HCT116 (cell line): ENCODE data around the gene P2RX1. TPM values are rescaled to one million over a fixed set of nuclear protein-coding genes. Genes with fewer than 3 reads are reported as not detected.

Experiments used
- ATAC-seq: fragments of 200-7000 bp; cut with Tn5 transposase; 2 replicates; pipeline ENCODE4 v1.9.1; 2020; ENCODE audit warnings: mild to moderate bottlenecking, moderate library complexity
- BruUV-seq: library from RNA; stranded (reverse); fragments of 400-500 nt; replicated peaks from 2 replicates; lab custom pipeline; 2021; lab: Mats Ljungman, UMichigan
- CTCF ChIA-PET: fragments of 300-600 bp; sonication (Branson Sonifier 250); formaldehyde crosslinking; loops from one replicate; lab custom pipeline; 2021; ENCODE audit warnings: antibody characterized with exemption; lab: Charles Lee
- POLR2A ChIA-PET: fragments of 300-600, 350-600 bp; sonication (Branson Sonifier 250); formaldehyde crosslinking; loops from one replicate; lab custom pipeline; 2021; ENCODE audit warnings: antibody characterized with exemption; lab: Charles Lee
- RAD21 ChIA-PET, 2 experiments: fragments of 300-600 bp; sonication (Branson Sonifier 250); formaldehyde crosslinking; loops; one replicate each; lab custom pipeline; 2023; ENCODE audit warnings: low total read pairs in 2 of 2; ENCODE audit not compliant: uncharacterized antibody in 2 of 2, unreplicated experiment in 2 of 2, low non-redundant PET in 1 of 2; lab: Charles Lee
- DNase-seq: peaks from one replicate; pipeline ENCODE4 v3.0.0-alpha.2; 2010; ENCODE audit warnings: low read depth, low spot score
- H2AFZ ChIP-seq: fragments of 200-600 bp; shearing (Covaris generic), sonication (generic); 2 replicates; pipeline ENCODE4 v1.6.1; 2017; ENCODE audit warnings: low read depth, mixed run types, mixed read lengths, antibody characterized with exemption, low read length; ENCODE audit not compliant: poor library complexity, severe bottlenecking
- H3K27ac ChIP-seq: 2 replicates; pipeline ENCODE4 v1.5.1; 2012; ENCODE audit warnings: low read depth, low read length
- H3K27me3 ChIP-seq: fragments of 200-600 bp; sonication (generic); 2 replicates; pipeline ENCODE4 v1.6.1; 2016; ENCODE audit warnings: mixed run types, low read length, mixed read lengths; ENCODE audit not compliant: insufficient read depth
- H3K36me3 ChIP-seq, 2 experiments: fragments of 200-500 bp in 1 of 2; fragments of 200-600 bp in 1 of 2; sonication (Bioruptor generic) in 1 of 2; sonication (generic) in 1 of 2; 2 replicates each; pipeline versions ENCODE4 v1.5.1 to v1.6.1; 2014 to 2016; ENCODE audit warnings: low read length in 2 of 2, inconsistent platforms in 1 of 2, mixed read lengths in 1 of 2, mixed run types in 1 of 2; ENCODE audit not compliant: insufficient read depth in 2 of 2, control insufficient read depth in 1 of 2
- H3K4me1 ChIP-seq, 2 experiments: fragments of 200-600 bp in 1 of 2; sonication (generic) in 1 of 2; 2 replicates each; pipeline versions ENCODE4 v1.5.1 to v1.6.1; 2012 to 2017; ENCODE audit warnings: low read length in 2 of 2, inconsistent platforms in 1 of 2, mild to moderate bottlenecking in 1 of 2, mixed read lengths in 1 of 2, mixed run types in 1 of 2, moderate library complexity in 1 of 2; ENCODE audit not compliant: insufficient read depth in 2 of 2, control insufficient read depth in 1 of 2
- H3K4me2 ChIP-seq: fragments of 200-600 bp; sonication (generic); 2 replicates; pipeline ENCODE4 v1.6.1; 2017; ENCODE audit warnings: mixed run types, low read length, mixed read lengths
- H3K4me3 ChIP-seq, 2 experiments: fragments of 200-600 bp in 1 of 2; sonication (generic) in 1 of 2; replicated peaks in 1 of 2; 2 replicates each; pipeline ENCODE4 v1.5.1; 2011 to 2016; ENCODE audit warnings: low read length in 2 of 2, control low read depth in 1 of 2, low read depth in 1 of 2, mild to moderate bottlenecking in 1 of 2, mixed read lengths in 1 of 2, mixed run types in 1 of 2
- H3K79me2 ChIP-seq: fragments of 200-600 bp; sonication (generic); 2 replicates; pipeline ENCODE4 v1.6.1; 2017; ENCODE audit warnings: mild to moderate bottlenecking, mixed run types, low read length, moderate library complexity, mixed read lengths; ENCODE audit not compliant: insufficient read depth
- H3K9ac ChIP-seq: fragments of 200-600 bp; sonication (generic); 2 replicates; pipeline ENCODE4 v1.6.1; 2016; ENCODE audit warnings: low read length, mixed read lengths
- H3K9me2 ChIP-seq: fragments of 200-600 bp; sonication (generic), shearing (Covaris generic); 2 replicates; pipeline ENCODE4 v1.6.1; 2017; ENCODE audit warnings: mixed run types, mild to moderate bottlenecking, moderate library complexity; ENCODE audit not compliant: insufficient read depth
- H3K9me3 ChIP-seq, 2 experiments: fragments of 200-500 bp in 1 of 2; fragments of 200-600 bp in 1 of 2; sonication (Bioruptor generic) in 1 of 2; sonication (generic) in 1 of 2; 2 replicates each; pipeline ENCODE4 v1.6.1; 2014 to 2017; ENCODE audit warnings: low read length in 2 of 2, mixed read lengths in 2 of 2, inconsistent platforms in 1 of 2, low read depth in 1 of 2, mild to moderate bottlenecking in 1 of 2, mixed run types in 1 of 2, moderate library complexity in 1 of 2; ENCODE audit not compliant: control insufficient read depth in 1 of 2, insufficient read depth in 1 of 2
- H4K20me1 ChIP-seq: fragments of 200-600 bp; sonication (generic), shearing (Covaris generic); 2 replicates; pipeline ENCODE4 v1.6.1; 2017; ENCODE audit warnings: mixed run types, mild to moderate bottlenecking, moderate library complexity; ENCODE audit not compliant: insufficient read depth
- CBX3 ChIP-seq: IDR thresholded peaks from 2 replicates; pipeline ENCODE4 v1.6.1; 2012; ENCODE audit warnings: low read depth
- CEBPB ChIP-seq: IDR thresholded peaks from 2 replicates; pipeline ENCODE4 v1.6.1; 2012; ENCODE audit warnings: low read depth
- CTCF ChIP-seq, 3 experiments: fragments of 200-600 bp in 1 of 3; sonication (generic) in 1 of 3; IDR thresholded peaks in 2 of 3; conservative IDR thresholded peaks in 1 of 3; 2 replicates each; pipeline ENCODE4 v1.5.1; 2012 to 2017; ENCODE audit warnings: low read depth in 2 of 3, low read length in 2 of 3, antibody characterized with exemption in 1 of 3, borderline replicate concordance in 1 of 3, control low read depth in 1 of 3, mild to moderate bottlenecking in 1 of 3, mixed read lengths in 1 of 3, mixed run types in 1 of 3, moderate library complexity in 1 of 3; ENCODE audit not compliant: insufficient read depth in 1 of 3
- ELF1 ChIP-seq: IDR thresholded peaks from 2 replicates; pipeline ENCODE4 v1.6.1; 2012; ENCODE audit warnings: low read depth, borderline replicate concordance
- EZH2 ChIP-seq: fragments of 200-600 bp; sonication (generic); IDR thresholded peaks from 2 replicates; pipeline ENCODE4 v1.6.1; 2017; ENCODE audit warnings: antibody characterized with exemption, mixed run types
- EZH2phosphoT487 ChIP-seq: fragments of 200-600 bp; IDR thresholded peaks from 2 replicates; pipeline ENCODE4 v1.6.1; 2018; ENCODE audit warnings: antibody characterized with exemption, borderline replicate concordance
- FOSL1 ChIP-seq: IDR thresholded peaks from 2 replicates; pipeline ENCODE4 v1.6.1; 2012; ENCODE audit warnings: low read depth
- JUND ChIP-seq: IDR thresholded peaks from 2 replicates; pipeline ENCODE4 v1.6.1; 2012
- MAX ChIP-seq: IDR thresholded peaks from 2 replicates; pipeline ENCODE4 v1.6.1; 2012
- POLR2A ChIP-seq: IDR thresholded peaks from 2 replicates; pipeline ENCODE4 v1.7.0; 2011; ENCODE audit warnings: borderline replicate concordance; ENCODE audit not compliant: insufficient read depth, insufficient read length; ENCODE audit errors: extremely low read depth
- POLR2AphosphoS5 ChIP-seq: IDR thresholded peaks from 2 replicates; pipeline ENCODE4 v1.6.1; 2011; ENCODE audit warnings: mild to moderate bottlenecking, low read depth, low read length, moderate library complexity
- RAD21 ChIP-seq: IDR thresholded peaks from 2 replicates; pipeline ENCODE4 v1.6.1; 2012; ENCODE audit warnings: low read depth, mild to moderate bottlenecking
- SIN3A ChIP-seq: IDR thresholded peaks from 2 replicates; pipeline ENCODE4 v1.6.1; 2012; ENCODE audit warnings: low read depth
- SP1 ChIP-seq: IDR thresholded peaks from 2 replicates; pipeline ENCODE4 v1.6.1; 2012; ENCODE audit warnings: low read depth
- SRF ChIP-seq: IDR thresholded peaks from 2 replicates; pipeline ENCODE4 v1.6.1; 2012; ENCODE audit warnings: low read depth
- TCF7L2 ChIP-seq: IDR thresholded peaks from 2 replicates; pipeline ENCODE4 v1.7.0; 2011; ENCODE audit warnings: borderline replicate concordance, inconsistent platforms; ENCODE audit not compliant: insufficient read depth, insufficient read length; ENCODE audit errors: extremely low read depth
- YY1 ChIP-seq: IDR thresholded peaks from 2 replicates; pipeline ENCODE4 v1.6.1; 2011; ENCODE audit warnings: low read length, low read depth, moderate library complexity, mild to moderate bottlenecking; ENCODE audit not compliant: insufficient replicate concordance; ENCODE audit errors: extremely low read depth
- ZBTB33 ChIP-seq: IDR thresholded peaks from 2 replicates; pipeline ENCODE4 v1.6.1; 2011; ENCODE audit warnings: mild to moderate bottlenecking, low read length, moderate library complexity; ENCODE audit not compliant: insufficient replicate concordance; ENCODE audit errors: extremely low read depth
- intact Hi-C: fragments of 100-400 bp; cut with micrococcal nuclease; formaldehyde crosslinking; loops from 2 replicates; pipeline ENCODE4 v1.10.0; 2022
- total RNA-seq: library from RNA; stranded (reverse); gene quantifications from one replicate; pipeline ENCODE4 v1.2.1, GENCODE V29; 2021; ENCODE audit not compliant: unreplicated experiment
- TF ChIP-seq, protein P1 (sequence below): IDR thresholded peaks from 2 replicates; pipeline ENCODE4 v1.6.1; 2012

P2RX1 gene
- total RNA-seq, 1 experiment from 2014 or later: not detected

DNA sequence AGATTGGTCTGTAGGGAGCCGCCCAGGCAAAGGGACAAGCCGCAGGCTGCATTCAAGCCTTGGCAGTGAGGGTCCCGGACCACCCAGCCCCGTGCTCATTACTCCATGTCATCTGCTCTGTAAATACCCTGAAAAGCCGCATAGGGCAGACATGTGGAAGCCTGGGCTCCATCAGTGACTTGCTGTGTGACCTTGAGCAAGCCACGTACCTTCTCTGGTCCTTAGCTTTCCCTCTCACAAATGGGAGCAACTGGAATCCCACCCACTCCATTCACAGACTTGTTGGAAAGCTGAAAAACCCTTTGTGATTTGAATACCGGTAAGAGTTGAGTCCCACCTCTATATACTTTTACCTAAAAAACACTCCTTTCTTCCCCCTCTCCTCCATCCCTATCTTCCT, 35.3 kb downstream of the P2RX1 start:
- no peak for TF ChIP-seq JUND
- no peak for TF ChIP-seq CBX3
- no peak for TF ChIP-seq EZH2phosphoT487
- TF ChIP-seq, protein P1, sequence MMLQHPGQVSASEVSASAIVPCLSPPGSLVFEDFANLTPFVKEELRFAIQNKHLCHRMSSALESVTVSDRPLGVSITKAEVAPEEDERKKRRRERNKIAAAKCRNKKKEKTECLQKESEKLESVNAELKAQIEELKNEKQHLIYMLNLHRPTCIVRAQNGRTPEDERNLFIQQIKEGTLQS: no peak
- TF ChIP-seq MAX: no peak
- TF ChIP-seq YY1: no peak
- TF ChIP-seq CTCF (IDR thresholded peaks at IDR 0.05 in 2 of 3, conservative IDR thresholded peaks at IDR 0.05 in 1 of 3; ENCODE audit: borderline replicate concordance in 1 of 3, insufficient read depth in 1 of 3, low read depth in 2 of 3, low read length in 2 of 3): no peak
- no peak for TF ChIP-seq SRF
- no peak for TF ChIP-seq RAD21
- no peak for TF ChIP-seq SIN3A
- no peak for TF ChIP-seq CEBPB
- no peak for TF ChIP-seq TCF7L2
- no peak for TF ChIP-seq ELF1
- TF ChIP-seq POLR2AphosphoS5: no peak
- TF ChIP-seq EZH2: no peak
- TF ChIP-seq FOSL1: no peak
- no peak for TF ChIP-seq POLR2A
- no peak for TF ChIP-seq ZBTB33
- no peak for TF ChIP-seq SP1
- Histone ChIP-seq H3K4me1 (peaks cover 6% of the 10 kb centered on the region in 2 experiments), H3K9me3 (no peaks in the 10 kb centered on the region), H3K27ac (no peak overlapping the region), H3K9me2 (no peaks in the 10 kb centered on the region), H3K27me3 (no peaks in the 10 kb centered on the region), H3K4me2 (no peak overlapping the region), H3K36me3 (peaks cover 4 to 15% of the 10 kb centered on the region in 2 experiments; a peak in 2 of 4 replicates), H3K79me2 (no peaks in the 10 kb centered on the region), H3K9ac (no peak overlapping the region), H3K4me3 (no peak overlapping the region), H4K20me1 (no peaks in the 10 kb centered on the region), H2AFZ (no peak overlapping the region)
- BruUV-seq: no TSS peak
- ATAC-seq: no peak
- intact Hi-C loops: no loop called here
- DNase-seq: no peak
- ChIA-PET CTCF (no interaction called here), RAD21 (no interaction called here), POLR2A (no interaction called here)
